GM21528 (cell line): Measurements from ENCODE around the gene CHD9.
A peak's percentile ranks its signal among the peaks of the same experiment; 100 is the strongest.
"Not testable (repeated sequence)": the region's sequence is repeated elsewhere in the genome, so short reads cannot be mapped to it uniquely, and the experiment has no call there.

Source experiments
- ATAC-seq: cut with Tn5 transposase; IDR thresholded peaks from one replicate; pipeline ENCODE4 v1.9.1; 2021; ENCODE audit warnings: mild to moderate bottlenecking, moderate library complexity; ENCODE audit not compliant: unreplicated experiment, low FRiP score

Gene CHD9

GRCh38 chr16:53054670-53055485 is at the start of gene CHD9:
Gene CHD9 (plus strand): TSS chr16:53054991. CDS start chr16:53156090, 101,099 bp downstream.
- peak; percentile 87 for ATAC-seq

GRCh38 chr16:53007095-53007494 is 47.7 kb upstream of the CHD9 start:
- ATAC-seq = no peak

- ATAC-seq = no peak
Measured at GRCh38 chr16:53014287-53014686, 40.5 kb upstream of the CHD9 start.

GRCh38 chr16:53018834-53019416 is 35.9 kb upstream of the CHD9 start:
- ATAC-seq = no peak

- no peak for ATAC-seq
Measured at GRCh38 chr16:53022374-53022773, 32.4 kb upstream of the CHD9 start.

- no peak for ATAC-seq
Measured at GRCh38 chr16:53024045-53024444, 30.7 kb upstream of the CHD9 start.

- no peak for ATAC-seq
Measured at GRCh38 chr16:53029971-53030370, 24.8 kb upstream of the CHD9 start.

- no peak for ATAC-seq
Measured at GRCh38 chr16:53031323-53031942, 23.4 kb upstream of the CHD9 start.

GRCh38 chr16:53034306-53034705 is 20.5 kb upstream of the CHD9 start:
- no peak for ATAC-seq

GRCh38 chr16:53035176-53035942 is 19.4 kb upstream of the CHD9 start:
- ATAC-seq = no peak

GRCh38 chr16:53036066-53036465 is 18.7 kb upstream of the CHD9 start:
- ATAC-seq = no peak

- not testable (repeated sequence) for ATAC-seq
Measured at GRCh38 chr16:53036711-53037110, 18.1 kb upstream of the CHD9 start.

GRCh38 chr16:53040788-53041187 is 14.0 kb upstream of the CHD9 start:
- ATAC-seq = no peak

- ATAC-seq = no peak
Measured at GRCh38 chr16:53041320-53042051, 13.3 kb upstream of the CHD9 start.

GRCh38 chr16:53042235-53042701 is 12.5 kb upstream of the CHD9 start:
- ATAC-seq = no peak

GRCh38 chr16:53043428-53043831 is 11.4 kb upstream of the CHD9 start:
- no peak for ATAC-seq

GRCh38 chr16:53043986-53044601 is 10.7 kb upstream of the CHD9 start:
- ATAC-seq = no peak

GRCh38 chr16:53045341-53046220 is 9.2 kb upstream of the CHD9 start:
- no peak for ATAC-seq

GRCh38 chr16:53047515-53047914 is 7.3 kb upstream of the CHD9 start:
- ATAC-seq = not testable (repeated sequence)
